ENCODE results near the gene SYT6.
A peak's percentile ranks its signal among the peaks of the same experiment; 100 is the strongest.
"Not testable (repeated sequence)": the region's sequence is repeated elsewhere in the genome, so short reads cannot be mapped to it uniquely, and the experiment has no call there.

SYT6 gene

DNA sequence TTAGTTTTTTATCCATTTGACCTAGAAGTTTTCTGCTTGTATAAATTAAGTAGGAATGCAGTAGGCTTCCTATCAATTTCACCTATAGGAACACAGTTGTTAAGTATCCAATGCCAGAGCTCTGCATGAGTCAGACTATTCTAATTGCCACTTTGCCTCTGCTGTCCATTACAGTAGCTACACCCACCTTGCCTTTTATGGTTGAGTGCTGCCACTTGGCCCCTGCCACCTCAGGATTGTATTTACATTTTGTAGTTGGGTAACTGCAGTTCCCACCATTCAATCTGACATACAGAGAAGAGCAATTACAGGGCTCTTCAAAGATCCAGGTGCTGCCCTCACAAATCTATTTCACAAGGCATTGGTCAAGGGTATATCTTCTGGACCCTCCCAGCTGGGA is 83.9 kb downstream of the SYT6 start:
- ATAC-seq, result not testable (repeated sequence)

DNA sequence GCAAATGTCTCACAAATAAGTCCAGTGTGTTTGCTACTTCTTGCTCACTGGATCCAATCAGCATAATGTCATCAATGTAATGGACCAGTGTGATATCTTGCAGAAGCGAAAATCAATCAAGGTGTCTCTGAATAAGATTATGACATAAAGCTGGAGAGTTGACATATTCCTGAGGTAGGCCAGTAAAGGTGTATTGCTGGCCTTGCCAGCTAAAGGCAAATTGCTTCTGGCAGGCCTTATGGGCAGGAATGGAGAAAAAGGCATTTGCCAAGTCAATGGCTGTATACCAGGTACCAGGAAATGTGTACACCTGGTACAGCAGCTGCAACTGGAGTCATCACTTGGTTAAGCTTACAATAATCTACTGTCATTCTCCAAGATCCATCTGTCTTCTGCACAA is 85.0 kb downstream of the SYT6 start:
- ATAC-seq, result not testable (repeated sequence)

DNA sequence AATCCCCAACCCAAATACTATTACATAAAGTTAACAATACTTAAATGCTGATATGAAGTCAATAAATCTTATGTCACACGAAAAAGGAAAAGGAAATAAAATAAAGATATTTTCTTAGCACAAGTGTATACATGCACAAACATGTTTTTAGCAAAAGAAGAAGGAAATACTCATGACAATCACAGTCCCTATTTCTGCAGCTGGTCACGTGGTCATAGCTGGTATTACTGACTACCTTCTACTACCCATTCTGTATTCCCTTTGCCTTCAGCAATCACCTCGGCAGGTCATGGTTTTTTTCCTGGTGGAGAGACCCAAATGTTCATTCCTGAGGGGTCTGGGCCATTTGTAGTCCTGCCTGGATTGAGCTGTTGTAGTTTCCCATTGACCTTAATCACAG is 88.0 kb downstream of the SYT6 start:
- ATAC-seq, result not testable (repeated sequence)

DNA sequence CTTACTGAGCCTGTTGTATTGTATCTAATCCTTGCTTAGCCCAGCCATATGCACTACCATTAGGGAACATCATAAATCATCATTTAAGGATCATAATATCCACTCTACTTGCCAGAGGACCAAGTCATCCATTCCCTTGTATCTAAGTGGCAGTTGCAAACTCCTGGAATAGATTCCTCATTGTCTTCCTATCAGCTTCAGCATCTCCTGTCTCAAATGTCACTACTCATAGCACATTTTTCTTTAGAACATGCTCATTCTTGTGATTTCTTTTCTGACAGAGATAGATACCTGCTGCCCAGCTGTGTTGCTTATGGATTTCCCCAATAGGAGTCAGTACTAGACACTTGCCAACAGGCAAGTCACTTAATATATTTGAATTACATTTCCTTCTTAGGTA is 90.1 kb downstream of the SYT6 start:
- ATAC-seq, result no peak

DNA sequence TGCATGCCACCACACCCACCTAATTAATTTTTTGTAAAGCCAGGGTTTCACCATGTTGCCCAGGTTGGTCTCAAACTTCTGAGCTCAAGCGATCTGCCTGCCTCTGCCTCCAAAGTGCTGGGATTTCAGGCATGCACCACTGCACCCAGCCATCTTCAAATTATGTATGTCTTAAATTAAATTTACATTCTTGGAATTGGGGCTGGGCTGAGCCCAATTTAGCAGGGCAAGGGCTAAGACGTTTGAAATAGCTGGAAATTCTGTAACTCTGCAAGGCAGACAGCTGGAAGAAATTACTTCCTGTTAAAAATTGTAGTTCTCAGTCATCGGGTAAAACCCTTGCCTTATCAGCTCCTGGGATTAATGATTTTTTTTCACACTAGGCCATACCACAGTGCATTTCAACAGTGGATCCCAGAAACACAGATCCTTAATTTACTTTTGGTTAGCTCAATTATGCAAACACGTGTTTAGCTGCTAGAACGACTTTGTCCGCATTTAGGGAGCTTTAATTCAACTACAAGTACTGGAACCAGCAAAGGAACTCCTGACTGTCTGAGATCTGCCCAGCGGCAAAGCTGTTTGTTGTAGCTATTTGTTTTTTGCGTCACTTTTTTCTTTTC is 91.1 kb downstream of the SYT6 start:
- ATAC-seq, result no peak

DNA sequence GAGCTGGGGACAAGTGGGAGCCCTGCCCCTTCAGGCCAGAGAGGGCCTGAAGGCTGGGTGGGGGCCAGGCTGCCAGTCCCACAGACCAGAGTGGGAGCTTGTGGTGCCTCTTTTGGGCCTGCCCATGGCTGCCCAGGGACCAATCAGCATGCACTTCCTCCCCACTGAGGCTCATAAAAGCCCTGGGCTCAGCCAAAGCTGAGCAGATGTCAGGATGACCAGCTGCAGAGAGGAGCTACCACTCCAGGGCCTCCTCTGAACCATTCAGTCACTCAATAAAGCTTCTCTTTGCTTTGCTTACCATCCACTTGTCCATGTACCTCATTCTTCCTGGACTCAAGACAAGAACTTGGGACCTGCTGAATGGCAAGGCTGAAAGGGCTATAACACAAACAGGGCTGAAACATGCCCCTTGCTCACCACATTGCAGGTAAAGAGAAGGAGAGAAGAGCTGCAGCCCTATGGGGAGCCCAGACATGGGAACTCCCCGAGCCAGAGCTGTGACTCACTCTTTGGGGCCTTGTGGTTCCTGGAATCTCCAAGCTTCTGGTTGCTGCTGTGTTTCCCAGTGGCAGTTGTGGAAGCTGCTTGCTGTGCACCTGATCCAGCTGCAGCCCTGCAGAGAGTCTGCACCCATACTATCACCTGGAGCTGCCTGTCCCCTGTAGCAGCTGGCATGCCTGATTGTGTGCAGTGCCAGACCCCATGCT is 92.4 kb downstream of the SYT6 start:
- no peak for ATAC-seq

DNA sequence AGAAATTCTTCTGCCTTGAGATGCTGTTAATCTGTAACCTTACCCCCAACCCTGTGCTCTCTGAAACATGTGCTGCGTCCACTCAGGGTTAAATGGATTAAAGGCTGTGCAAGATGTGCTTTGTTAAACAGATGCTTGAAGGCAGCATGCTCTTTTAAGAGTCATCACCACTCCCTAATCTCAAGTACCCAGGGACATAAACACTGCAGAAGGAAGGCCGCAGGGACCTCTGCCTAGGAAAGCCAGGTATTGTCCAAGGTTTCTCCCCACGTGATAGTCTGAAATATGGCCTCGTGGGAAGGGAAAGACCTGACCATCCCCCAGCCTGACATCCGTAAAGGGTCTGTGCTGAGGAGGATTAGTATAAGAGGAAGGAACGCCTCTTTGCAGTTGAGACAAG is 95.4 kb downstream of the SYT6 start:
- not testable (repeated sequence) for ATAC-seq

DNA sequence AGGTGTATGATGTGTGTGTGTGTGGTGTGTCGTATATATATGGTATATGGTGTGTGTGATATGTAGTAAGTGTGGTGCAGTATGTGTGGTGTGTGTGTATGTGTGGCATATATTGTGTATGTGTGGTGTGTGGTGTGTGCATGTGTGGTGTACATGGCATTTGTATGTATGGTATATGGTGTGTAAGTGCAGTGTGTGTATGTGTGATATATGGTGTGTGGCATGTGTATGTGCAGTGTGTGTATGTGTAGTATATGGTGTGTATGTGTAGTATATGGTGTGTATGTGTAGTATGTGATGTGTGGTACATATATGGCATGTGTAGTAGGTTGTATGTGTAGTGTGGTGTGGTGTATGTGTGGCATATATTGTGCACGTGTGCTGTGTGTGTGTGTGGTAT is 99.5 kb downstream of the SYT6 start:
- ATAC-seq, result no peak

DNA sequence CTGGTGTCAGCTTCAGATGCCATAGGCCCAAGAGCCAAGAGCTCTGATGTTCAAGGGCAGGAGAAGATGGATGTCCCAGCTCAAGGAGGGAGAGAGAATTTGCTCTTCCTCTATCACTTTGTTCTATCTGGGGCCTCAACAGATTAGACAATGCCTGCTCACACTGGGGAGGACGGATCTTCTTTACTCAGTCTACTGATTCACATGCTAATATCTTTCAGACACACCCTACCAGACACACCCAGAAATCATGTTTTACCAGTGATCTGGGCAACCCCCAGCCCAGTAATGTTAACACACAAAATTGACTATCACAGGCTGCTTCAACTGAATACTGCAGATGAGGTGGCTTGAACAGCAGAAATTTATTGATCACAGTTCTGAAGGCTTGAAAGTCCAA is 105.4 kb downstream of the SYT6 start:
- no peak for ATAC-seq

DNA sequence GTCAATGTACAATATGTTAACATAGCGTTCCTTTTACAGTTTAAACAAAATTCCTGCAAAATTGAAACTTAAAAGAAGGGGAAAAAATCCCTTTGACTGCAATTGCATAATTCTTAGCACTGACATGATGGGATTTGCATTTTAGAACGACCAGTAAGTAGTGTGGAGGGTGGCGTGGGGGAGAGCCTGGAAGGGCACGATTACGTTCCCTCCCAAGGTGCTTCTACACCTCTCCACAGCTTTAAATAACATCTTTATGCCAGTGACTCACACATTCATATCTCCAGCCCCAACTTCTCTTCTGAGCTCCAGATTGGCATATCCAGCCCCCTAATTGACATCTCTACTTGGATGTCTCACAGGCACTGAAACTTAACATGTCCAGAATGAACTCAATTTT is 110.1 kb downstream of the SYT6 start:
- ATAC-seq, result no peak

DNA sequence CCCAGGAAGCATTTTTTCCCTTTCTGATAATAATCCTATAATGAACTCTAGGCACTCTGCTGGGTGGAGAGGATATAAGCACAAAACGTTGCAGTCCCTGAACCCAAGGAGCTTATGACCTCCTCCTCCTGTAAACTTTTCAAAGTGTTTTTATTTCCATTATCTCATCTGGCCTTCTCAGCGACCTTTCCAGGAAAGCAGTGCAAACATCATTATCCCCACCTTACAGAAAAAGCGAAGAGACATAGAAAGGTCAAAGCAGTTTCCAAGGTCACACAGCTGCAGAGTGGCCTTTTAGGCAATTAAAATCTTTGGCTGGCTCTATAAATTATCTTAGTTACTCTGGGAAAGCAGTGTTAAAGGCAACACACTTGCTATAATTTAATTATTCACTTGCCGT is 110.6 kb downstream of the SYT6 start:
- ATAC-seq, result no peak

DNA sequence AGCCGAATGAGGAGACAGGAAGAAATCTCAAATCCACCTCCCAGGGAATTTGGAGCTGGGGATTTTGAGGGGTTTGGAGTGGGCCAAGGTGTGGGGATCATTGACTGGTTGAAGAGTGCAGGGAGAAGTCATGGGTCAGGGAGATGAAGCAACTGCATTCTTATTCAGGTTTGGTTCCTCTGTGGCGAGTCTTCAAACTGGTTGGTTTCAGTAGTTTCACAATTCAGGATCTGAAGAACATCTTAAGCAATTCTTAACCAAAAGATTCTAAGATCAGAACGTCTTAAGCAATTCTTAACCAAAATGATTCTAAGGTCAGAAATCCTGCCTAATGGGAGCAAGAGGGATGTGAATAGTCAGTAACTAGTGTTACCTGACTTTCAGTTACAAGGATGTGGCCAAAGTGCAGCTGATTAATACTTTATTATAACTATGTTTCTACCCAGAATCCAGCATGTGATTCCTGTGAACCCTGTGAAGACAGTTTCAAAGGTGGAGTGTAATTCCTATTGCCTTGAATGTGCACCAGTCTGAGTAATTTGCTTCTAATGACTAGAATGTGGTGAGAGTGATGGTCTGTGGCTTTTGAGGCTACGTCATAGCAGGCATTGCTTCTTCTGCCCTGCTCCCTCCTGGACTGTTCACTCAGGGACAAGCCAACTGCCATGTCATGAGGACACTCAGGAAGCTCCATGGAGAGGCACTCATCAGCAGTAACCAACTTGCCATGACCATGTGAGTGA is 113.2 kb downstream of the SYT6 start:
- ATAC-seq, result peak in 1 of 2 donors; percentile 38

Measured in activated CD4-positive, CD25-positive, alpha-beta regulatory T cell treated with anti-CD3 and anti-CD28 coated beads, Interleukin-2, amount 50 U/mL, for 24 hours (primary cell).